Glutamatergic neuron (in vitro differentiated cells): ENCODE results near the gene TNFSF11. TPM values are rescaled to one million over a fixed set of nuclear protein-coding genes. Genes with fewer than 3 reads are reported as not detected.
A peak's percentile ranks its signal among the peaks of the same experiment; 100 is the strongest.

Source experiments
- DNase-seq: peaks from one replicate; pipeline ENCODE4 v3.0.0; 2022
- H3K27ac Mint-ChIP-seq: one replicate; pipeline ENCODE4 v1.8.0; 2020; ENCODE audit warnings: mild to moderate bottlenecking, mixed read lengths, inconsistent platforms; ENCODE audit not compliant: unreplicated experiment
- H3K27me3 Mint-ChIP-seq: one replicate; pipeline ENCODE4 v1.8.0; 2020; ENCODE audit warnings: mild to moderate bottlenecking, moderate library complexity, mixed read lengths, inconsistent platforms; ENCODE audit not compliant: unreplicated experiment
- H3K36me3 Mint-ChIP-seq: one replicate; pipeline ENCODE4 v1.8.0; 2020; ENCODE audit warnings: mild to moderate bottlenecking, mixed read lengths, inconsistent platforms; ENCODE audit not compliant: unreplicated experiment
- H3K4me1 Mint-ChIP-seq: one replicate; pipeline ENCODE4 v1.8.0; 2020; ENCODE audit warnings: mild to moderate bottlenecking, low read depth, mixed read lengths, inconsistent platforms; ENCODE audit not compliant: unreplicated experiment
- H3K4me3 Mint-ChIP-seq: one replicate; pipeline ENCODE4 v1.8.0; 2020; ENCODE audit warnings: mild to moderate bottlenecking, mixed read lengths, inconsistent platforms; ENCODE audit not compliant: unreplicated experiment
- H3K9me3 Mint-ChIP-seq: one replicate; pipeline ENCODE4 v1.8.0; 2020; ENCODE audit warnings: mild to moderate bottlenecking, moderate library complexity, mixed read lengths, inconsistent platforms; ENCODE audit not compliant: unreplicated experiment
- total RNA-seq: library from RNA; stranded (reverse); fragmentation: NEBNext Ultra II Directional; extraction: Animal tissue kit (Norgen Biotek cat#: 25700); gene quantifications from one replicate; pipeline ENCODE4 v1.2.1, GENCODE V29; 2021; ENCODE audit not compliant: unreplicated experiment
- TF ChIP-seq, protein P1 (sequence below): fragments of 200-600 bp; sonication (generic); IDR thresholded peaks from one replicate; pipeline ENCODE4 v1.5.0; 2021; ENCODE audit not compliant: partially characterized antibody, unreplicated experiment

The TNFSF11 gene
- total RNA-seq, 1 donor from 2014 or later = not detected

DNA sequence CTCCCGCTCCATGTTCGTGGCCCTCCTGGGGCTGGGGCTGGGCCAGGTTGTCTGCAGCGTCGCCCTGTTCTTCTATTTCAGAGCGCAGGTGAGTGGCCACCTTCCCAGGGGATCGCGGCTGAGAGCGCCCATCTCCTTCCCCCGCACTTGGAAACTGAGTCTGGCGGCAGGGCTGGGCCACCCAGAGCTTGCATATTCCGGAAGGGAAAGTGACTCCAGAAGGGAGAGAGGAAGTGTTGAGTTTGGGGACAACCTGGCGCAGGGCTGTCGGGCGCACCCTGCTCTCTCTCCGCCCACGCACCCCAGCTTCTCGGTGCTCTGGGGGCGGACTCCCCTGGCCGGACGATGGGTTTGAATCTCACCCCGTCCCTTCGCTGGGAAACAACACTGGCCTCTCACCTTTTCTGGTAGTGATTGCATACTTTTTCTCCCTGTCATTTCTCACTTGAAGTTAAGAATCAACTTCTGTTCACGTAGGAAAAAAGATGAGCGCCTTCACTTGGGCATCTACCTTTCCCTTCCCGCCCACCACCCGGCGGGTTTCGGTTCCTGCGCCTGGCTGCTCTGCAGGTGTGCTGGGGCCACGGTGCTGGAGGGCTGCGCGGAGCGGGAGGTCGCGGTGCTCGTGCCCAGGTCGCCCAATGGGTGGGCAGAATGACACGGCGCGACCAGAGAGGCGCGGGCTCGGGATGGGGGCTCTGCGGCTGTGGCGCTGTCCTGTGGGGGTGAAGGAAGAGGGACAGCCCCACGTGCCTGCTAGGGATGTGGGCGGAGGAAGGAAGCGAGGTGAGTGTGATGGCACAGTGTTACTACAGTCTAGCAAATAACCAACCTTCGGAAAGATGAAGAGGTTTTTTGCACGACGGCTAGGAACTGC is 721 bp downstream of the TNFSF11 start:
- Mint-ChIP-seq H3K9me3 (peaks cover 2% of the 10 kb centered on the region), H3K27me3 (peaks cover 10% of the 10 kb centered on the region), H3K4me3 (peak overlapping the region; percentile 60), H3K36me3 (peaks cover 10% of the 10 kb centered on the region), H3K27ac (no peak overlapping the region), H3K4me1 (no peaks in the 10 kb centered on the region)
- DNase-seq = no peak
- TF ChIP-seq, protein P1, sequence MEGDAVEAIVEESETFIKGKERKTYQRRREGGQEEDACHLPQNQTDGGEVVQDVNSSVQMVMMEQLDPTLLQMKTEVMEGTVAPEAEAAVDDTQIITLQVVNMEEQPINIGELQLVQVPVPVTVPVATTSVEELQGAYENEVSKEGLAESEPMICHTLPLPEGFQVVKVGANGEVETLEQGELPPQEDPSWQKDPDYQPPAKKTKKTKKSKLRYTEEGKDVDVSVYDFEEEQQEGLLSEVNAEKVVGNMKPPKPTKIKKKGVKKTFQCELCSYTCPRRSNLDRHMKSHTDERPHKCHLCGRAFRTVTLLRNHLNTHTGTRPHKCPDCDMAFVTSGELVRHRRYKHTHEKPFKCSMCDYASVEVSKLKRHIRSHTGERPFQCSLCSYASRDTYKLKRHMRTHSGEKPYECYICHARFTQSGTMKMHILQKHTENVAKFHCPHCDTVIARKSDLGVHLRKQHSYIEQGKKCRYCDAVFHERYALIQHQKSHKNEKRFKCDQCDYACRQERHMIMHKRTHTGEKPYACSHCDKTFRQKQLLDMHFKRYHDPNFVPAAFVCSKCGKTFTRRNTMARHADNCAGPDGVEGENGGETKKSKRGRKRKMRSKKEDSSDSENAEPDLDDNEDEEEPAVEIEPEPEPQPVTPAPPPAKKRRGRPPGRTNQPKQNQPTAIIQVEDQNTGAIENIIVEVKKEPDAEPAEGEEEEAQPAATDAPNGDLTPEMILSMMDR = no peak

- Mint-ChIP-seq H3K27me3 (peaks cover 10% of the 10 kb centered on the region), H3K27ac (no peak overlapping the region), H3K4me1 (no peaks in the 10 kb centered on the region), H3K36me3 (peaks cover 8% of the 10 kb centered on the region), H3K4me3 (no peak overlapping the region), H3K9me3 (peaks cover 2% of the 10 kb centered on the region)
- DNase-seq = no peak
- TF ChIP-seq, protein P1 = no peak
Observed at GRCh38 chr13:42575938-42576337, 2.0 kb downstream of the TNFSF11 start.

- Mint-ChIP-seq H3K9me3 (peaks cover 2% of the 10 kb centered on the region), H3K36me3 (peaks cover 5% of the 10 kb centered on the region), H3K4me3 (no peak overlapping the region), H3K27ac (no peak overlapping the region), H3K4me1 (no peaks in the 10 kb centered on the region), H3K27me3 (peaks cover 10% of the 10 kb centered on the region)
- no peak for DNase-seq
- TF ChIP-seq, protein P1 = no peak
Observed at GRCh38 chr13:42577538-42577937, 3.6 kb downstream of the TNFSF11 start.

DNA sequence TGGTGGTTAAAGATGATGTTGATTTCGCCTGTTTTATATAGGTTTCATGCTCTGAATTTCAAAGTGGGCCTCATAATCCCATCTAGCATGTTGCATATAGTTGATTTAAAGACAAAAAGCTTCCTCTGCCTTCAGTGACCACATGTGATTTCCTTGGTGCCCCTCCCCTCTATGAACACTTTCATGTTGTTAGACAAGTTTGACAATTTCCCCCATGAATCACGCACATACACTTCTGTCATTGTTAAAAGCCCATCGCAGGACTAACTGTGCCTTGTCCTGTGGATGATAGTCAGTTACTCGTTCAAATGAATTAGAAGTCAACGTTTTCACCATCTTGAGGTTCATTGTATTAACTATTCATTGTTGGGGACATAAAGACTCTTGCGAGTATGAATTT is 6.7 kb downstream of the TNFSF11 start:
- no peak overlapping the region for H3K4me3 Mint-ChIP-seq
- H3K9me3 Mint-ChIP-seq = no peaks in the 10 kb centered on the region
- no peaks in the 10 kb centered on the region for H3K27me3 Mint-ChIP-seq
- DNase-seq = no peak
- no peak overlapping the region for H3K27ac Mint-ChIP-seq
- TF ChIP-seq, protein P1 = no peak
- H3K4me1 Mint-ChIP-seq = no peaks in the 10 kb centered on the region
- H3K36me3 Mint-ChIP-seq = no peaks in the 10 kb centered on the region

DNA sequence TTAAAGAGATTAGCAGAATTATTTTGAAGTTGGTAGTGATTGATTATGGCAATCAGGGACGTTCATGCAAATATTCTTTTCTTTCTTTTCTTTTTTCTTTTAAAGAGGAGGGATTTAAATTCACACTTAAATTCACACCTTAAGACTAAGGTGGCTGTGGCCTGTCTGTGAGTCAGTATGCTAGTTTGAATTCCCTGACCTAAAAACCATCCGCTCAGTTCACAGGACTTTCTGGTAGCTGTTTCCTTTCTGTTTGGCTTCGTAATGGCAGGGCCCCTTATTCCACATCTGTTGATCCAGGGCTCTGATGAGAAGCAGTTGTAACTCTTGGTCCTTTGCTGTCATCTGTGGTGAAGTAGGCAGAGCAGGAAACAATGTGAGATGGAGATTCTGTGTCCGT is 7.5 kb downstream of the TNFSF11 start:
- TF ChIP-seq, protein P1 = no peak
- H3K9me3 Mint-ChIP-seq = no peaks in the 10 kb centered on the region
- no peaks in the 10 kb centered on the region for H3K36me3 Mint-ChIP-seq
- H3K4me3 Mint-ChIP-seq = no peak overlapping the region
- no peaks in the 10 kb centered on the region for H3K27me3 Mint-ChIP-seq
- H3K27ac Mint-ChIP-seq = no peak overlapping the region
- no peak for DNase-seq
- H3K4me1 Mint-ChIP-seq = no peaks in the 10 kb centered on the region
